Right lobe of liver (tissue), 6 donors: Measurements from ENCODE around the gene IGF2. TPM values are rescaled to one million over a fixed set of nuclear protein-coding genes. Genes with fewer than 3 reads are reported as not detected.
A peak's percentile ranks its signal among the peaks of the same experiment; 100 is the strongest.

Experiments used
- ATAC-seq, 4 donors: fragments of 200-7000 bp; cut with Tn5 transposase; one replicate each; pipeline ENCODE4 v1.9.1; 2020; ENCODE audit warnings: mild to moderate bottlenecking in 4 of 4, moderate library complexity in 4 of 4
- DNase-seq, 3 donors: peaks; one replicate each; pipeline ENCODE4 v3.0.0-alpha.2; 2020
- H3K27ac ChIP-seq, 3 donors: fragments of 200-600 bp; one replicate each; pipeline ENCODE4 v1.8.0; 2022
- H3K27me3 ChIP-seq, 2 donors: fragments of 200-600 bp; one replicate each; pipeline ENCODE4 v1.8.0; 2022
- H3K36me3 ChIP-seq, 4 donors: fragments of 200-600 bp; sonication (generic) in 1 of 4; one replicate each; pipeline versions ENCODE4 v1.5.1 to v1.8.0; 2017 to 2022; ENCODE audit warnings: control low read depth in 1 of 4
- H3K4me1 ChIP-seq, 4 donors: fragments of 200-600 bp; sonication (generic) in 1 of 4; one replicate each; pipeline versions ENCODE4 v1.5.1 to v1.8.0; 2017 to 2022; ENCODE audit warnings: control low read depth in 1 of 4
- H3K4me3 ChIP-seq, 3 donors: fragments of 200-600 bp; one replicate each; pipeline ENCODE4 v1.8.0; 2022
- H3K9me3 ChIP-seq, 4 donors: fragments of 200-600 bp; sonication (generic) in 1 of 4; one replicate each; pipeline versions ENCODE4 v1.5.1 to v1.8.0; 2017 to 2022; ENCODE audit warnings: control low read depth in 1 of 4
- CTCF ChIP-seq, 4 donors: fragments of 200-600 bp in 3 of 4; fragments of 450-650 bp in 1 of 4; IDR thresholded peaks; one replicate each; pipeline versions ENCODE4 v1.5.1 to v1.8.0; 2016 to 2022; ENCODE audit warnings: antibody characterized with exemption in 4 of 4, mild to moderate bottlenecking in 2 of 4
- POLR2A ChIP-seq: fragments of 450-650 bp; IDR thresholded peaks from one replicate; pipeline ENCODE4 v1.6.1; 2017; ENCODE audit warnings: antibody characterized with exemption, mild to moderate bottlenecking
- WGBS: methylation state at CpG from one replicate; pipeline ENCODE4 v1.1.6; 2018; ENCODE audit warnings: low coverage, low lambda C conversion rate; ENCODE audit not compliant: insufficient coverage; ENCODE audit errors: missing lambda C conversion rate; 5-methylcytosine and 5-hydroxymethylcytosine counted together
- intact Hi-C, 2 donors: fragments of 100-400 bp; cut with DNase I; formaldehyde crosslinking; loops; one replicate each; pipeline versions ENCODE4 v1.11.2 to v1.14.1; 2022
- total RNA-seq, 6 experiments: library from RNA; depleted of rRNA in 2 of 6; stranded (reverse); fragments of >200 nt in 2 of 6; fragmentation: NEBNext Ultra II Directional in 3 of 6; extraction: Animal tissue kit (Norgen Biotek cat#: 25700) in 3 of 6; gene quantifications; one replicate each; pipeline versions ENCODE4 v1.1.0 to v1.2.4, GENCODE V29; 2016 to 2023
- donor health status: DM: no; HTN: yes; CAD: no.
- donor health status: DM: no; HTN: no; CAD: no.
- donor health status: DM: no; HTN: no; CAD: no.
- donor health status: DM: no; HTN: yes; CAD: no.
- donor health status: DM: no; HTN: yes; CAD: no.

IGF2 gene
- total RNA-seq, 6 experiments from 2014 or later = 86.6 to 289 (median 177) TPM

DNA sequence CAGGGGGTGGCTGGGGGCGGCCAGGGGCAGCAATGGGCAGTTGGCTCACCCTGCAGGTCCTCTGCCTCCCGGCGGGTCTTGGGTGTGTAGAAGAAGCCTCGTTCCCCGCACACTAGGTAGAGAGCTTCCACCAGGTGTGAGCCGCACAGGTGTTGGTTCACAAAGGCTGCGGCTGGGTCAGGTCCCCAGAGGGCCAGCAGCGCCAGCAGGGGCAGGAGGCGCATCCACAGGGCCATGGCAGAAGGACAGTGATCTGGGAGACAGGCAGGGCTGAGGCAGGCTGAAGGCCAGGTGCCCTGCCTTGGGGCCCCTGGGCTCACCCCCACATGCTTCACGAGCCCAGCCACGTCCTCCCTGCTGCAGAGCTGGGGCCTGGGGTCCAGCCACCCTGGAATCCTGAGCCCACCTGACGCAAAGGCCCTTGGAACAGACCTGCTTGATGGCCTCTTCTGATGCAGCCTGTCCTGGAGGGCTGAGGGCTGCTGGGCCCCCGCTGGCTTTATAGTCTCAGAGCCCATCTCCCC, 21.6 kb upstream of the IGF2 start, which contains the start of gene INS:
Gene INS, minus strand, starts transcription at position 474 of the 524 bp plus-strand sequence. Its CDS starts 238 bp downstream, at position 236.
- ATAC-seq (no peak), DNase-seq (no peak)
- Histone ChIP-seq H3K36me3 (no peaks in the 10 kb centered on the region), H3K27ac (no peak within 1 kb of the TSS), H3K4me1 (peaks cover 0 to 14% (median 5%) of the 10 kb centered on the region in 4 donors), H3K9me3 (no peaks in the 10 kb centered on the region), H3K4me3 (no peak within 1 kb of the TSS), H3K27me3 (no peaks in the 10 kb centered on the region)
- intact Hi-C loops = no loop called here
- TF ChIP-seq CTCF (IDR thresholded peaks at IDR 0.05) = no peak
- TF ChIP-seq POLR2A = no peak
- WGBS = no CpG with 5 or more reads among the region's 13 CpGs

DNA sequence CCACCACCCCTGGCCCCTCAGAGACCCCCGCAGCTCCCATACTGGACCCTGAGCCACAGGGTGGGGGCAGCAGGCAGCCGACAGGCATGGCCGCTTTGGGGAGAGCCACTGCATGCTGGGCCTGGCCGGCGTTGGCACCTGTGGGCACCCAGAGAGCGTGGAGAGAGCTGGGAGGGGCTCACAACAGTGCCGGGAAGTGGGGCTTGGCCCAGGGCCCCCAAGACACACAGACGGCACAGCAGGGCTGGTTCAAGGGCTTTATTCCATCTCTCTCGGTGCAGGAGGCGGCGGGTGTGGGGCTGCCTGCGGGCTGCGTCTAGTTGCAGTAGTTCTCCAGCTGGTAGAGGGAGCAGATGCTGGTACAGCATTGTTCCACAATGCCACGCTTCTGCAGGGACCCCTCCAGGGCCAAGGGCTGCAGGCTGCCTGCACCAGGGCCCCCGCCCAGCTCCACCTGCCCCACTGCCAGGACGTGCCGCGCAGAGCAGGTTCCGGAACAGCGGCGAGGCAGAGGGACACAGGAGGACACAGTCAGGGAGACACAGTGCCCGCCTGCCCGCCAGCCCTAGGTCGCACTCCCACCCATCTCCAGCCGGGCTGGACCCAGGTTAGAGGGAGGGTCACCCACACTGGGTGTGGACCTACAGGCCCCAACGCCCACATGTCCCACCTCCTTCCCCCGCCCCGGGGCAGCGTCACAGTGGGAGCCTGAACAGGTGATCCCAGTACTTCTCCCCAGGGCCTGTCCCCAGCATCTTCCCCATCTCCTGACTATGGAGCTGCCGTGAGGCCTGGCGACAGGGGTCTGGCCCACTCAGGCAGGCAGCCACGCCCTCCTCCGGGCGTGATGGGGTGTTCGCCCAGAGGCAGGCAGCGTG, 20.6 kb upstream of the IGF2 start:
- Histone ChIP-seq H3K27me3 (no peaks in the 10 kb centered on the region), H3K4me1 (peaks cover 0 to 23% (median 8%) of the 10 kb centered on the region in 4 donors), H3K27ac (peak overlapping the region in 1 of 3 donors; percentile 90), H3K4me3 (peak overlapping the region in 2 of 3 donors; percentile 74 to 94), H3K9me3 (no peaks in the 10 kb centered on the region), H3K36me3 (no peaks in the 10 kb centered on the region)
- DNase-seq (no peak), ATAC-seq (no peak)
- 68% methylated on average over 6 of the region's 36 CpGs for WGBS
- intact Hi-C loops = loop anchor here in 1 of 2 donors (10.0 kb wide), 1 partner anchor 325 kb away; the partner anchor contains the start of genes SYT8 and TNNI2
- TF ChIP-seq POLR2A (no peak), CTCF (IDR thresholded peaks at IDR 0.05) (no peak)

DNA sequence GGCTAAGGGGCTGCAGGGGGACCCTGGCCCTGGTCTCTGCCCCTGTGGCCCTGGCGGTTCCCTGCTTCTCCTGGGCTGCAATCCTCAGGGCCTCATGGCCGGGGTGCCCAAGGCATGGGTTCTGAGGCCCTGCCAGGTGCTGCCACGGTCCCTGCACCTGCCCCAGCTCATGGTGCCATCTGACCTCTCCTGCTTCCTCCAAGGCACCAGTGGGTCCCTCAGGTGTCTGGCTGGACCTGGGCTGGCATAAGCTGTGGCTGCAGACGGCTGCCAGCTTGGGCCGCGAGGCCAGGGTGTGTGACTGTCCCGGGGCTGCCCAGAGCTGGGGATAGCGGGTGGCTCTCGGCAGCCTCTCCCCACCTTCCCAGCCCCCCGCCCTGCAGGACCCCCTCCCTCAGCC, 19.8 kb upstream of the IGF2 start:
- peaks cover 0 to 31% (median 11%) of the 10 kb centered on the region in 4 donors for H3K4me1 ChIP-seq
- H3K36me3 ChIP-seq = no peaks in the 10 kb centered on the region
- WGBS = no CpG with 5 or more reads among the region's 10 CpGs
- intact Hi-C loops = loop anchor here in 1 of 2 donors (10.0 kb wide), 1 partner anchor 324 kb away; the partner anchor contains the start of genes SYT8 and TNNI2
- peak overlapping the region; percentile 68 to 94 (median 74) for H3K4me3 ChIP-seq
- no peaks in the 10 kb centered on the region for H3K27me3 ChIP-seq
- ATAC-seq (peak; percentile 0 to 7 (median 3)), DNase-seq (no peak)
- H3K9me3 ChIP-seq = no peaks in the 10 kb centered on the region
- TF ChIP-seq POLR2A = no peak
- no peak for TF ChIP-seq CTCF (IDR thresholded peaks at IDR 0.05)
- peak overlapping the region in 2 of 3 donors; percentile 79 to 90 for H3K27ac ChIP-seq

GRCh38 chr11:2158296-2158737, 19.1 kb upstream of the IGF2 start:
- intact Hi-C loops = loop anchor here in 1 of 2 donors (10.0 kb wide), 1 partner anchor 324 kb away; the partner anchor contains the start of genes SYT8 and TNNI2

More at GRCh38 chr11:2158296-2158737, 19.1 kb upstream of the IGF2 start:
- ATAC-seq (peak; percentile 63 to 80 (median 74)), DNase-seq (peak; percentile 81 to 93 (median 92))
- H3K27ac ChIP-seq = peak overlapping the region; percentile 64 to 90 (median 79)
- no peaks in the 10 kb centered on the region for H3K27me3 ChIP-seq
- H3K36me3 ChIP-seq = no peaks in the 10 kb centered on the region
- peak overlapping the region; percentile 68 to 94 (median 74) for H3K4me3 ChIP-seq
- H3K4me1 ChIP-seq = peaks cover 0 to 37% (median 13%) of the 10 kb centered on the region in 4 donors
- WGBS = no CpG with 5 or more reads among the region's 13 CpGs
- TF ChIP-seq CTCF (IDR thresholded peaks at IDR 0.05) (no peak), POLR2A (peak; percentile 59)
- no peaks in the 10 kb centered on the region for H3K9me3 ChIP-seq
